Measurements from ENCODE around the gene SYTL2.

Gene SYTL2

GRCh38 chr11:85742348-85742747 lies 68.6 kb downstream of the SYTL2 start:
- in situ Hi-C loops (cut with MboI; ENCODE audit: low pct_unique_long_range_greater_than_20kb, low sequenced_read_pairs, unreplicated experiment): no loop called here
- no peak for TF ChIP-seq CTCF (IDR thresholded peaks at IDR 0.05; ENCODE audit: extremely low read depth, insufficient read depth, missing control alignments)
- no peak for DNase-seq (ENCODE audit: low spot score)

- DNase-seq (ENCODE audit: low spot score): no peak
- TF ChIP-seq CTCF (IDR thresholded peaks at IDR 0.05; ENCODE audit: extremely low read depth, insufficient read depth, missing control alignments): no peak
- in situ Hi-C loops (cut with MboI; ENCODE audit: low pct_unique_long_range_greater_than_20kb, low sequenced_read_pairs, unreplicated experiment): no loop called here
These were observed 70.2 kb downstream of the SYTL2 start for GRCh38 chr11:85740481-85741400.

- no peak for TF ChIP-seq CTCF (IDR thresholded peaks at IDR 0.05; ENCODE audit: extremely low read depth, insufficient read depth, missing control alignments)
- no peak for DNase-seq (ENCODE audit: low spot score)
- in situ Hi-C loops (cut with MboI; ENCODE audit: low pct_unique_long_range_greater_than_20kb, low sequenced_read_pairs, unreplicated experiment): no loop called here
These were observed 73.2 kb downstream of the SYTL2 start for GRCh38 chr11:85737738-85738137.

GRCh38 chr11:85735876-85736460 lies 75.0 kb downstream of the SYTL2 start:
- in situ Hi-C loops (cut with MboI; ENCODE audit: low pct_unique_long_range_greater_than_20kb, low sequenced_read_pairs, unreplicated experiment): no loop called here
- no peak for TF ChIP-seq CTCF (IDR thresholded peaks at IDR 0.05; ENCODE audit: extremely low read depth, insufficient read depth, missing control alignments)
- no peak for DNase-seq (ENCODE audit: low spot score)

GRCh38 chr11:85732965-85733364 lies 78.0 kb downstream of the SYTL2 start:
- no peak for TF ChIP-seq CTCF (IDR thresholded peaks at IDR 0.05; ENCODE audit: extremely low read depth, insufficient read depth, missing control alignments)

GRCh38 chr11:85726381-85726780 lies 84.6 kb downstream of the SYTL2 start:
- in situ Hi-C loops (cut with MboI; ENCODE audit: low pct_unique_long_range_greater_than_20kb, low sequenced_read_pairs, unreplicated experiment): no loop called here
- DNase-seq (ENCODE audit: low spot score): no peak
- no peak for TF ChIP-seq CTCF (IDR thresholded peaks at IDR 0.05; ENCODE audit: extremely low read depth, insufficient read depth, missing control alignments)

More at GRCh38 chr11:85732965-85733364, 78.0 kb downstream of the SYTL2 start:
- in situ Hi-C loops (cut with MboI; ENCODE audit: low pct_unique_long_range_greater_than_20kb, low sequenced_read_pairs, unreplicated experiment): no loop called here
- no peak for DNase-seq (ENCODE audit: low spot score)

Data from GM13977 (cell line).